RCC 7860 (cell line): ENCODE results near the gene FAF1.

ENCODE experiments used
- DNase-seq: peaks from one replicate; pipeline ENCODE4 v3.0.0-alpha.2; 2015; ENCODE audit warnings: low spot score
- FAIRE-seq: peaks from 2 replicates; lab custom pipeline; 2012; peaks lifted over from hg19 to GRCh38; lab: Jason Lieb, UNC

FAF1 gene

GRCh38 chr1:50523548-50523947 lies 436.5 kb downstream of the FAF1 start:
- DNase-seq (no peak), FAIRE-seq (no peak)

DNA sequence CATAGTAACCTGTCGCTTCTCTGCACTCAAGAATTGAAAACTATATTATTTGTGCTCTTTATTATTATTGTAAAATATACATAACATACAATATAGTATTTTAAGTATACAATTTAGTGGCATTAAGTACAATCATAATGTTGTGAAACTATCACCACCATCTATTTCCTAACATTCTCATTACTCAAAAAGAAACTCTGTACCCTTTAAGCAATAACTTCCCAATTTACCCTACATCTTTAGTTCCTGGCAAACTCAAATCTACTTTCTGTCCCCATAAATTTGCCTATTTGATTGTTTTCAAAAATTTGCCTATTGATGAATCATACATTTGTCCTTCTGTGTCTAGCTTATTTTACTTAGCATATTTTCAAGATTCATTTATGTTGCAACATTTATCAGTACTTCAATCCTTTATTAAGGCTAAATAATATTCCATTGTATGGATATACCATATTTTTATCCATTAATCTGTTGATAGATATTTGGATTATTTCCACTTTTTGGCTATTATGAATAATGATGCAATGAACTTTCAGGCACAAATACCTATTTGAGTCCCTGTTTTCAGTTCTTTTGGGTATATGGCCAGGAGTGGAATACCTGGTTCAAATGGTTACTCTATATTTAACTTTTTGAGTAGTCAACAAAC lies 437.2 kb downstream of the FAF1 start:
- DNase-seq, result no peak
- no peak for FAIRE-seq

- FAIRE-seq (no peak), DNase-seq (no peak)
Measured at GRCh38 chr1:50521703-50522102, 438.4 kb downstream of the FAF1 start.

DNA sequence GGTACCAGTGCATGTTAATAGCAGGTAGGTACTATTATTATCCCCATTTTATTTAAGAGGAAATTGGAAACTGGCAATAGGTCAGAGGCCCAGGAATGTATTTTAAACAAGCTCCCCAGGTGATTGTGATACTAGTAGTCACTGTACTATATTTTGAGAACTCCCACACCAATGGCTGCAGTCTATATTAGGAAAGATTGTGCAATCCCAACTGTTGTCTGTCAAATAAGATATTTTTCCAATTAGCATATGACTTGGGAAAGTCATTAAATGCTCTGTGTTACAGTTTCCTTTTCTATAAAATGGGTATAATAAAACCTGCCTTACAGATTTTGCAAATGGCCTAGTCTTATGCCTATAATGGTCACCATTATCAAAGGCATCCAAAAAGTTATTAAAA lies 442.6 kb downstream of the FAF1 start:
- DNase-seq (no peak), FAIRE-seq (no peak)

GRCh38 chr1:50516056-50516455 lies 444.0 kb downstream of the FAF1 start:
- DNase-seq (no peak), FAIRE-seq (no peak)

DNA sequence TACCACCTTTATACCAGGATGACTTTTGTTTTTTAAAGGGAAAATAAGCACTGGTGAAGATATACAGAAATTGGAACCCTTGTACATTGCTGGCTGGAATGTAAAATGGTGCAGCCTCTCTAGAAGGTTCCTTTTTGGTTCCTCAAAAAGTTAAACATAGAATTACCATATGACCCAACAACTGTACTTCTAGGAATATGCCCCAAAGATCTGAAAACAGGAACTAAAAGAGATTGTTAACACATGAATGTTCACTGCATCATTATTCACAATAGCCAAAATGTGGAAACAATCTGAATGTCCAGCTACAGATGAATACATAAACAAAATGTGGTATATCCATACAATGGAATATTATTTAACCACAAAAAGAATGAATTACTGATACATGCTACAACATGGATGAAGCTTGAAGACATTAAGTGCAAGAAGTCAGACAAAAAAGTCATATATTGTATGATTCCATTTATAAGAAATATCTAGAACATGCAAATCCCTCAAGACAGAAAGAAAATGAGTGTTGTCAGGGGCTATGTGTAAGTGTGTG lies 452.0 kb downstream of the FAF1 start:
- FAIRE-seq, result no peak

GRCh38 chr1:50505427-50505826 lies 454.6 kb downstream of the FAF1 start:
- DNase-seq (no peak), FAIRE-seq (no peak)

More for the DNA sequence above, 452.0 kb downstream of the FAF1 start:
- no peak for DNase-seq

DNA sequence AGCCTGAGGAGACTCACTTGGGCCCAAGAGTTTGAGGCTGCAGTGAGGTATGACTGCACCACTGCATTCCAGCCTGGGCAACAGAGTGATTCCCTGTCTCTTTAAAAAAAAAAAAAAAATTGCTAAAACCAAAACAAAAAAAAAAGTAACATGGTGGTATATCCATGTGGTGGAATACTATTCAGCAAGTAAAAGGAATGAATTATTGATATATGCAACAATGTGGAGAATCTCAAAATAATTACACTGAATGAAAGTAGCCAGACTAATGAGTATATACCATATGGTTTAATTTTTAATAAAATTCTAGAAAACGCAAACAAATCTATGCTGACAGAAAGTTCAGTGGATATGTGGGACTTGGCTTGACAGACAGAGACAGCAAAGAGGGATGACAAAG lies 456.6 kb downstream of the FAF1 start:
- no peak for FAIRE-seq
- DNase-seq, result no peak

DNA sequence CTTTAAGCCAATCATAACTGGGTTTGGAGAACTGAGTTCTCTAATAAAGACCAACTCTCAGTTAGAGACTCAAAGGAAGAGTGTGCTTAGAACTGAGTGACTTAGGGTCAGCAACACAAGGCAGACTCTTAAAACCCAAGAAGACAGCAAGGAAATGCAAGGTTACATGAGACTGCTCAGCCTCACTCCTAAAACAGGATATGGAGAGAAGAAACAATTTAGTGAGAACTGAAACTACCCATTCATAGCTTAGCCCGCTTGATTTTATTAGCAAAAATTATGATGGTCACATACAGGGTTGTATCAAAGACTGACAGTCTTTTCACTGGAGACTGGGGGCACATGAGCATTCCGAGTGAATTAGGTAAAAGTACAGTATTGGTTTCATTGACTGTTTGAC lies 457.9 kb downstream of the FAF1 start:
- no peak for FAIRE-seq
- no peak for DNase-seq

GRCh38 chr1:50497007-50497406 lies 463.1 kb downstream of the FAF1 start:
- FAIRE-seq (no peak), DNase-seq (no peak)

GRCh38 chr1:50493710-50494109 lies 466.4 kb downstream of the FAF1 start:
- no peak for FAIRE-seq

DNA sequence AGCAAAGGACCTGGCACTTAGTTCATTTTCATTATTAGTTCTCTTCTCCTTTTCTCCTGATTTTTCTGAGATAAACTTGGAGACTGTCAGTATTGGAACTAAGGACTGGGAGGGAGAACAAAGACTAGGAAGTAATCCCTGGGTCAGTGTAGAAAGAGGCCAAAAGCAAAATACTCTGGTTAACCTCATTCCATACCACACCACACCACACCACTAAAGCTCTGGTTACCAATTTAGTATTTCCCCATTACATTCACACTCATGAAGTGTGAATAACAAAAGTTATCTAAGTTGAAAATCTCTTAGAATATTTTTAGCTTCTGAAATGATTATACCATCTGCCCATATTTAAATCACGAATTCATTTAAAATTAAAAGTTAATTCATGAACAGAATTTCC lies 467.9 kb downstream of the FAF1 start:
- FAIRE-seq (no peak), DNase-seq (no peak)

More at GRCh38 chr1:50493710-50494109, 466.4 kb downstream of the FAF1 start:
- DNase-seq, result no peak

DNA sequence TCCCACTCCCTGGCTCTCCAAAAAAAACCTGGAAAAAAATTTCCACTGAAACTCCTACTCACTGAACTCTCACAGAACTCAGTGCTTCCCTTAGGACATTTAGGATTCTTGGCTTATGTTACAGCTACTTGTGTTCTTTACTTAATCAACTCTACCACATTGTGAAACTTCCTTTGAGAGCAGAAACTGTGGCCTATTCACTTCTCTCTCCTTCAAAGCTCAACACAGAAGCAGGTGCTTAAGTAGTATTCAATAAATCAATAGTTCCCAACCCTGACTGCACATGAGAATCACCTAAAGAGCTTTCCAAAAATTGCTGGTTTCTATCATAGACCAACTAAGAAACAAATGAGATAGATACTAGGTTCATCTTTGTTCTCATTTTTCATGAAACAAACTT lies 468.9 kb downstream of the FAF1 start:
- DNase-seq, result no peak
- no peak for FAIRE-seq

DNA sequence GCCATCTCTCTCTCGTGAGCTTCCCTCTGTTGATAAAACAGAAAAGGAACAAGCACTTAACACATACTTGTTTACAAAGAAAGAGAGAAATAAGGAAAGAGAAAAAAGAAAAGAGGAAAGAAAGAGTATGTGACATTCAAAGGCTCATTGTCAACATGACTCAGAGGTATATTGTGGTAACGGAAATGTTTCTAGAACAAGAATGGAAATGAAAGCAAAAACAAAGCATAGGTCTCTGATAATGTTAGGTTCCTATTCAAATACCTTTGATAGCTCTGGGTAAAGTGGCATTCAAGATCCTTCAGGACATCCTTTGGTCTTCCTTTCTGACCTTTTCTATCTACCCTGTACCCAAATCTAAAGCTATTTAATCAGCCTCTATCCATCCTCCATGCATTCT lies 469.4 kb downstream of the FAF1 start:
- no peak for DNase-seq
- no peak for FAIRE-seq

GRCh38 chr1:50488876-50489275 lies 471.2 kb downstream of the FAF1 start:
- DNase-seq (no peak), FAIRE-seq (no peak)

DNA sequence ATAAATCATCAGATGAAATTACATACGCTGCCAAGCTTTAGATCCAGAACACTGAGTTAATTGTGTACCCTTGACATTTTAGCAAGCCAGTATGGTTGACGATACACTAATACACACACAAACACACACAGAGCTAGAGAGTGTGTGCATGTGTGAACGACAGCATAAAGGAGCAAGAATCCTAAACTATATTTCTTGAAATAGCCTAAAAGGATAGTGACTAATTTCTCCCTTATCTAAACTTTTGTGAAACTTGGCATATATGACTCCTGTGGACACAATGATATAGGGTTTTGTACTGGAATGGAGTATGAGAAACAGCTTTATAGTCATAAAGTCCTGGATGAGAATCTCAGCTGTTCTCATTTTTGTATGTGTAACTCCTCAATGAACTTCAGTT lies 471.7 kb downstream of the FAF1 start:
- DNase-seq (no peak), FAIRE-seq (no peak)

DNA sequence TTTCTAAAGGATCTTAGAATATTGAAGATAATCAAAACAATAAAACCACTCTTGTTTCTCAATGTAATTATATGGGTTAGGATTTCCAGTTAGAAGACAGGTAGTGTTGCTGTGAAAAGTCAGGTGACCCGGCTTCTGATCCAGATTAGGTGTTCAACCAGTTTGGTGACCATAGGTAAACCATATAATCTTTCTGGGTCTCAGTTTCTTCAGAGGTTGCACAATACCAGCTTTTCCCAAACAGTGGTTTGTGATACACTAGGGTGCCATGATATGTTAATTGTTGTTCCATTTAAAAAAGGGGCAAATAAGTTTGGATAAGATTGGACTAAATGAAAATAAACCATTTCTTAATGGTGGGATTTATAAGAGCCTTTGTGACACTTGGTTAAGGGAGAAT lies 472.3 kb downstream of the FAF1 start:
- no peak for FAIRE-seq
- no peak for DNase-seq

GRCh38 chr1:50481142-50481736 lies 478.8 kb downstream of the FAF1 start:
- DNase-seq (no peak), FAIRE-seq (no peak)

DNA sequence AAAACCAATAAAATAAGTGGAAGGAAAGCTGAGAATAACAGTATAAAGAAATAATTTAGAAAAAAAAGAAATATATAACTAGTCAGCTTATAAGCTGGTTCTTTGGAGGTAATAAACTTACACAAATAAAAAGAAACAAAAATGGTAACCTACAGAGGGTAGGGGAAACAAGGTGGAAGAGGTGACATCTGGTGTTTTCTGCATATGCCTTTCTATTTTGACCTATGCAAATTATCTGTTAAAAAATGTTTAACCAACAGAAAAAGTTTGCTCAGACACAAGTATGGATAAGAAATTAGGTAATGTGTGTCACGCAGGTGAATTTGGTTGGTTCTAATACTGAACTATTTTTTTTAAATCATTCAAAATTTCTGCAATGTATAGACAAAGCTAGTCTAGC lies 483.3 kb downstream of the FAF1 start:
- no peak for DNase-seq
- FAIRE-seq, result no peak

DNA sequence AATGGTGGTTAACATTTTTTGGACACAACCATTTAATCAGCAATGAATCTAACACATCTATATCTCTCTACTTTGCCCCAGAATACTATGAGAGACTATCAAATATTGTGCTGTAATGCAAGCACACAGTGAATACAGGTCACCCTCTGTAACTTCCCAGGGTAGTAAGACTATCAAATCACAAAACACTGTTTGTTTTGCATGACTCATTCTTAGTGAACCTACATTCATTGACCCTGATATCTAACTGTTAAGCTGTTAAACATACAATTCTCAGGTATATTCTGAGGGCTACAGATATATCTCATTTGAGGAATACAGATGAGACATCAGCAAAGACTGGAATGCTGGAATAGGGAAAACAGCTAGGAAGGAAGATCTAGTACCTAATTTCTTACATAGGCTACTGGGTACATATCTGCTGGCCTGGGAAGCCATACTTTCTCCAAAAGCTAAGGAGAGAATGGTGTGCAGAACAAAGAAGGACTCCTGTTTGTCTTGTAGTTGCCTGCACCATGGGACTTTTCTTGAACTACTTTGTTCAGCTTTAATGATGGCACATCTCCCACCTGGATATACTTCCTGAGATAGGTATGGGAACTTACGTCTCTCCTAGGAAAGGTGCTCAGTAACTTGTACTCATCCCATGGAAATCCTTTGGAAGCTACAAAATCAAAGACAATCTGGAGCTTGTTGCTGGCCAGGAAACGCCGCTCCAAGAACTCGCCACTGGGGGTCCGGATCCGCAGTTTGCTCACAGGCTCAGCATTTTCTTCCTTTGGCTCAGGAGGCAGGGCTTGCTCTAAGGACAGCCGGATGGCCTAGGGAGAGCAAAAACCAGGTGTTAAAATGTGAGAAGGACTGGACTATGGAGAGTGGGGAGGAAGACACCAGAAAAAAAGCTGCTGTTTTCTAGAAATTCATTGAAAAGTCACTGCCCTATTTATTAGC lies 484.9 kb downstream of the FAF1 start:
- FAIRE-seq (peak; percentile 67), DNase-seq (peak; percentile 59)

- DNase-seq (no peak), FAIRE-seq (no peak)
Measured at GRCh38 chr1:50473513-50473912, 486.6 kb downstream of the FAF1 start.

DNA sequence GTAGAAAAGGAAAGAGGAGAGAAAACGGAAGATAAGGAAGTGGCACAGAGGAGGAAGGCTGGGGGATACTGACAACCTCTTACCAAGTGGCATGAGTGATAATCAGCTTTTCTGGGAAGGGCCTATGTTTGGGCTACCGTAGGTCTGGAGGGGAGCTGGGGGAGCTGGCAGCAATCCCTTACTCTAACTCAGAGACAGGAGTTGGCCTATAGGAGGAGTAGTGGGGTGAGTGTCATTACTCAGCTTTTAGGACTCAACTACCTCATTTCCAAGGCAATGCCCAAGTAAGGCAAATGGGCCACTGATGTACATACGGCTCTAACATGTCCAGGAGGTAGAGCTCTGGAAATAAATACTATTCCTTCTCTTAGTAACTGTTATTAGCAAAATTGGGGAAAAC lies 488.1 kb downstream of the FAF1 start:
- no peak for DNase-seq
- no peak for FAIRE-seq
